GM12892 (cell line): ENCODE measurements around the gene KLHDC1.

Source experiments
- POLR2AphosphoS5 ChIP-seq: IDR thresholded peaks from 2 replicates; pipeline ENCODE4 v1.6.1; 2011; ENCODE audit warnings: low read depth, low read length, control low read depth
- TAF1 ChIP-seq: IDR thresholded peaks from 2 replicates; pipeline ENCODE4 v1.6.1; 2011; ENCODE audit warnings: low read depth, mild to moderate bottlenecking, control low read depth, low read length, borderline replicate concordance

GRCh38 chr14:49687942-49688700, 4.8 kb upstream of the KLHDC1 start, which contains the start of gene POLE2:
- no peak for TF ChIP-seq POLR2AphosphoS5
- peak; percentile 76; the same call in 1 of the 2 replicates for TF ChIP-seq TAF1
